Colon (tissue), 2 donors: ENCODE results near the gene C16orf87.

Experiments
- FAIRE-seq: peaks from 2 replicates; lab custom pipeline; 2012; peaks lifted over from hg19 to GRCh38; lab: Jason Lieb, UNC
- donor health status: control.
- donor health status: control.

Gene C16orf87

GRCh38 chr16:46843898-46844642 is 13.1 kb upstream of the C16orf87 start:
- FAIRE-seq: no peak

DNA sequence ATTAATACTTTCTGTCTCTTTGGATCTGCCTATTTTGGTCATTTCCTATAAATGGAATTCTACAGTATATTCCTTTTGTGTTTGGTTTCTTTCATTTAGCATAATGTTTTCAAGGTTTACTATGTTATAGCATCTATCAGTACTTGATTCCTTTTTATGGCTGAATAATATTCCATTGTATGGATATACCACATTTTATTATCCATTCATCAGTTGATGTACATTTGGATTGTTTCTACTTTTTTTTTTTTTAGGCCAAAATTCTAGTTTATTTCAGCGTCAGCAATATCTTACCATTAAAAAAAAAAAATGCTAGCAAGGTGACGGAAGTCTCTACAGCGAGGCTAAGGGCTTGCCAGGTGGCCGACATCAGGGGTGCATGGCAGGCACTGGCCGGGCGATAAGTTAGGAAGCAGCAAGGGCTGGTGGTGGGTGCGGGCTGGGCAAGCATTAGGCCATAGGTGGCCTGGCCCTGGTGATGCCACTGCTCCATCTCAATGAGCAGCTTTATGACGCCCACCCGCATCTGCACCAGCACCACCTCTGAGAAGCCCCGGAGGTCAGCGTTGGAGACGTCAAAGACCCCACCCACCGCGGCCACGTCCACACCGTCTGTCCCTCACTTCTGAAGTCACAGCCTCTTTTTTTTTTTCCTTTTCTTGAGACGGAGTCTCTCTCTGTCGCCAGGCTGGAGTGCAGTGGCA is 11.4 kb upstream of the C16orf87 start:
- FAIRE-seq: no peak

DNA sequence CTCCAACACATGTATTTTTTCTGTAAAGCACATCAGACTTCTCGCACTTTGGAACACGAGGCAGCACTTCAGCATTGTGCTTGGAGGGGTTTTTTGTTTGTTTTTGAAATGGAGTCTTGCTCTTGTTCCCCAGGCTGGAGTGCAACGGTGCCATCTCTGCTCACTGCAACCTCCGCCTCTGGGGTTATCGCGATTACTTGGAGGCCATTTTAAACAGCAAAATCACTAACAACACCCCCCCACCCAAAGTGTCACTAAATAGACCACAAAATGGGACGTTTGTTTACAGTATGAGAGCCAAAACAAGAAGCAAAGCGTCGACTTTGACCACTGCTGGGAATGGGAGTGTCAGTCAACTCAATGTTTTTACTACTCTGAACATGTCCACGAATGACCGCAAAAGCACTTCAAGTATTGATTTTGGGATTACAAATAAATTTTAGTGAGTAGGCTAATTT is 9.0 kb upstream of the C16orf87 start:
- no peak for FAIRE-seq

DNA sequence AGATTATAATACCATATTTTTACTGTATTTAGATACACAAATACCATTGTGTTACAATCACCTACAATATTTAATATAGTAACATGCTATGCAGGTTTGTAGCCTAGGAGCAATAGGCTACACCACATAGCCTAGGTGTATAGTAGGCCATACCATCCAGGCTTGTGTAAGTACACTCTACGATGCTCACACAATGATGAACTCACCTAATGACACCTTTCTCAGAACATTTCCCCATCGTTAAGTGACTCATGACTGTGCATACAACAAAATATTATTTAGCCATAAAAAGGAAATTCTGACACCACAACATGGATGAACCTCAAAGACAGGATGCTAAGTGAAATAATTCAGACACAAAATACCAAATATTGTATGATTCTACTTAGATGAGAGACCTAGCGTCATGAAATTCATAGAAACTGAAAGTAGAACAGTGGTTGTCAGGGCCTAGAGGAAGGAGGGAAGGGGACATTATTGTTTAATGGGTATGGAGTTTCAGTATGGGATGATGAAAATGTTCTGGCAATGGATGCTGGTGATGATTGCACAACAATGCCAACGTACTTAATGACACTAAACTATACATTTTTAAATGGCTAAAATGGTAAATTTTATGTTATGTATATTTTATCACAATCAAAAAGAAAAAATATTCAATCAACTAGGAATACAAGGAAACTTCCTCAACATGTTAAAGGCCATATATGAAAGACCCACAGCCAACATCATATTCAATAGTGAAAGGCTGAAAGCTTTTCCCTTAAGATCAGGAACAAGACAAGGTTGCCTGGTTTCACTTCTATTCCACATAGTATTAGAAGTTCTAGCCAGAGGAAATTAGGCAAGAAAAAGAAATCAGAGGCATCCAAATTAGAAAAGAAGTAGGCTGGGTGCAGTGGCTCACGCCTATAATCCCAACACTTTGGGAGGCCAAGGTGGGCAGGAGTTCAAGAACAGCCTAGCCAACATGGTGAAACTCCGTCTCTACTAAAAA is 5.9 kb upstream of the C16orf87 start:
- no peak for FAIRE-seq

DNA sequence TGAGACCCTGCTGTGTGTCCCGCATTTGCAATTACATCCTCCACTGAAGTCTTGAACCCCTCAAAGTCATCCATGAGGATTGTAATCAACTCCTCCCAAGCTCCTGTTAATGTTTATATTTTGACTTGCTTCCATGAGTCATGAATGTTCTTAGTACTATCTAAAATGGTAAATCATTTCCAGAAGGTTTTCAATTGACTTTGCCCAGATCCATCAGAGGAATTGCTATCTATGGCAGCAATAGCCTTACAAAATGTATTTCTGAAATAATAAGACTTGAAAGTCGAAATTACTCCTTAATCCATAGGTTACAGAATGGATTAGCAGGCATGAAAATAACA is 2.5 kb upstream of the C16orf87 start:
- no peak for FAIRE-seq

DNA sequence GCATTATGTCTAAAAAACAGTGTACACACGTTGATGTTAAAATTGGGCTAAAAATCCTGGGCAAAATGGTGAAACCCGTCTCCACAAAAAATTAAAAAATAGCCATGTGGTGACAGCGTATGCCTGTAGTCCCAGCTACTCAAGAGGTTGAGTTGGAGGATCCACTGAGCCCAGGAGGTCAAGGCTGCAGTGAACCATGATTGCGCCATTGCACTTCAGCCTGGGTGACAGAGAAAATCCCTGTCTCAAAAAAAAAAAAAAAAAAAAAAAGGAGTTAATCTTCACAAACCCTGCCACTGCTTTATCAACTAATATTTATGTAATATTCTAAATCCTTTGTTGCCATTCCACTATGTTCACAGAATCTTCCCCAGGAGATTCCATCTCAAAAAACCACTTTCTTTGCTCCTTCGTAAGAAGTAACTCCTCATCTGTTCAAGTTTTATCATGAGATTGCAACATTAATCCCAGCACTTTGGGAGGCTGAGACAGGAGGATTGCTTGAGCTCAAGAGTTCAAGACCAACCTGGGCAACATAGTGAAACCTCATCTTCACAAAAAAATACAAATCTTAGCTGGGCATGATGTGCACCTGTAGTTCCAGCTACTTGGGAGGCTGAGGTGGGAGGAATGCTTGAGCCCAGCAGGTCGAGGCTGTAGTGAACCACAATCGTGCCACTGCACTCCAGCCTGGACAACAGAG is 1.9 kb upstream of the C16orf87 start:
- no peak for FAIRE-seq

GRCh38 chr16:46830417-46830901 is 521 bp downstream of the C16orf87 start:
- no peak for FAIRE-seq

DNA sequence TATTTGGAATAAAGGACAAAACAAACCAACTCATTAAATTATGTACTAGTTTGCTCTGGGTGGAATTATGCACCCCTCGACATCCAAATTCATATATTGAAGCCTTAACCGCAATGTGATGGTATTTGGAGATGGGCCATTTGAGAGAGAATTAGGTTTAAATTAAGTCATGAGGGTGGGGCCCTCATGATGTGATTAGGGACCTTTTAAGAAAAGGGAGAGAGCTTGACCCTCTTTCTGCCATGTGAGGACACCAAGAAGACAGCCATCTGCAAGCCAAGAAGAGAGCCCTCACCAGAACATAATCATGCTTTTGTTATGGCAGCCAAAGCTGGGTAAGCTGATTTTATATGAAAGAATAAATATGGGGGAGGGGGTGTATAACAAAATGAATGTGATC is 2.0 kb downstream of the C16orf87 start:
- no peak for FAIRE-seq

DNA sequence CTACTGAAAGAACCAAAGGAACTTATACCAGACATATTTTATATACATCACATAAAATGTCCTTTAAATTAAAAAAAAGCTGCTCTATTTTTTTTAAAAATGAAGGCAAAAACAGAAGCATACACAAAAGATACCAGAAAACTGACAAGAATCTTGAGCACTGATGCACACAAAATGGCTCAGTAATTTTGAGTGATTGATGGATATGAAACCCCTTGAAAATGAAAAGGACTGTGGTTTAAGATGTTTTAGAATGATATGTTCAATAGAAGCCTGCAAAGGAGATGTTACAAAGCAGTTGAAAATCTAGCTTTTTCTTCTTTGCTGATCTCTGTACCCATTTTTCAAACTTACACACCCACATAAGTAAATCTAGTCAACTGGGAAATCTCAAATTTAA is 2.7 kb downstream of the C16orf87 start:
- FAIRE-seq: no peak

- FAIRE-seq: no peak
These were observed 4.3 kb downstream of the C16orf87 start for GRCh38 chr16:46826631-46827030.

DNA sequence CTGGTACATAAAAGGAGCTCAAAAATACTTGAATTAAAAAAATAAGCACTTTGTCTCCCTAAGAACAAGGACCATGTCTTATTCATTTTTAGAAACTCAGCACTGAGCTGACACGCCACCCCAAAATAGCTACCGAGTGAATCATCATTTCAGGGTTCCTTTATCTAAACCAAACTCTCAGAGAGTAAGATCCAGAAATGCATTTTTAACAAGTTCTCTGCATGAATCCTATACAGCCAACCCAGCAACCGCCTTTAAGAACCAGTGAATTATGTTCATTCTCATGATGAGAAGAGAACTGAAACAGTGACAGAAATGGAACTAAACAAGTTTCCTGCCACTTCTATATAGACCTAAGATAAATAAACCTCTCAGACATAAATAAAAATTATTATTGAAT is 8.7 kb downstream of the C16orf87 start:
- no peak for FAIRE-seq

DNA sequence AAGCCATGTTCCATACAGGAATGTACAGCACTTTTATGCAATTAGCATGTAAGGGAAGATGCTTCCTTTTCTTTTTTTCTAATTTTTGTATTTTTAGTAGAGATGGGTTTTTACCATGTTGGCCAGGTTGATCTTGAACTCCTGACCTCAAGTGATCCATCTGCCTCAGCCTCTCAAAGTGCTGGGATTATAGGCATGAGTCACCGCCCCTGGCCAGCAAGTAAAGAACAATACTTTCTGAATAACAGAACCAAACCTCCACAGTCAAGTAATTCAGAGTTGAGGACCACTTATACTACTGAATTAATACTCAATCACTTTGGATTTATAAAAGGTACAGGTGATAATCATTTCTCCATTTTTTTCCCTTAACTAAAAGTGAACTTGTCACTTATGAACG is 13.0 kb downstream of the C16orf87 start:
- no peak for FAIRE-seq

DNA sequence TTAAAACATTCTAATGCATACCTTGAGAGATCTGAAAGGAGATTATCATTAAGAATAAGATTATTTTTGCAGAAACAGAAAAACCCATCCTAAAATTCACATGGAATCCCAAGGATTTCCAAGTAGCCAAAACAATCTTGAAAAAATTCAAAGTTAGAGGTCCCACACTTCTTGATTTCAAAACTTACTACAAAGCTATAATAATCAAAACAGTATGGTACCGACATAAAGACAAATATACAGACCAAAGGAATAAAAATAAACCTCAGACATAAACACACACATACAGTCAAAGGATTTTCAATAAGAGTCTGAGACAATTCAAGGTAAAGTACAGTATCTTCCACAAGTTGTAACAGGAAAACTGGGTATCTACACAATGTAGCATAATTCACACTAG is 16.2 kb downstream of the C16orf87 start:
- peak; percentile 24 for FAIRE-seq

GRCh38 chr16:46813611-46814010 is 17.4 kb downstream of the C16orf87 start:
- no peak for FAIRE-seq

- no peak for FAIRE-seq
These were observed 18.0 kb downstream of the C16orf87 start for GRCh38 chr16:46812781-46813540.

GRCh38 chr16:46811682-46812081 is 19.3 kb downstream of the C16orf87 start:
- FAIRE-seq: no peak

DNA sequence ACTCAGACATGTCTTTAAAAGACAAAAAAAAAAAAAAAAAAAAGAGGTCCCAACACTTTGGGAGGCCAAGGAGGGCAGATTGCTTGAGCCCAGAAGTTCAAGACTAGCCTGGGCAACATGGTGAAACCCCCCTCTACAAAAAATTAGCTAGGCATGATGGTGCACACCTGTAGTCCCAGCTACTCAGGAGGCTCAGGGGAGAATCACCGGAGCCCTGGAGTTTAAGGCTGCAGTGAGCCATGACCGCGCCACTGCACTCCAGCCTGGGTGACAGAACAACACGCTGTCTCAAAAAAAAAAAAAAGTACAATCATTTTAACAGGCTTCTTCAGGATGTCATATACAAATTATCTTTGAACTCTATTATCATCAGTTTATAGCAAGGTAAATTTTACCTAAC is 22.0 kb downstream of the C16orf87 start:
- FAIRE-seq: no peak

GRCh38 chr16:46807336-46807735 is 23.6 kb downstream of the C16orf87 start:
- FAIRE-seq: no peak

DNA sequence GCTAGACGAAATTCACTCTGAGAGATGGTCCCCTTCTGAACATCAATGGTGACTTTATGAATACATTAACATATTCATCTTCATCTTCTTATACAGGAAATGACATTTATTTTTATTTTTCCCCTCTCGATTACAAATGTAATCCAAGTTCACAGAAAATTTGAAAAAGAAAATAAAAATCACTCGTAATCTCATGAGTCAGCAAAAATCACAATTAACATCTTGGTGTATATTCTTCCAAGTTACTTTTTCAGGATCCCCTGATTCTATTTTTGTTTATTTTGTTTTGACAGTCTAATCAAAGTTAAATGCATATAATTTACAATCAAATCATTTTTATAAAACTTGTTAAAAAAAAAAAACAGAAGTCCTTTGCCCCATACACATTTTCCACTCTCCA is 27.6 kb downstream of the C16orf87 start:
- FAIRE-seq: no peak

DNA sequence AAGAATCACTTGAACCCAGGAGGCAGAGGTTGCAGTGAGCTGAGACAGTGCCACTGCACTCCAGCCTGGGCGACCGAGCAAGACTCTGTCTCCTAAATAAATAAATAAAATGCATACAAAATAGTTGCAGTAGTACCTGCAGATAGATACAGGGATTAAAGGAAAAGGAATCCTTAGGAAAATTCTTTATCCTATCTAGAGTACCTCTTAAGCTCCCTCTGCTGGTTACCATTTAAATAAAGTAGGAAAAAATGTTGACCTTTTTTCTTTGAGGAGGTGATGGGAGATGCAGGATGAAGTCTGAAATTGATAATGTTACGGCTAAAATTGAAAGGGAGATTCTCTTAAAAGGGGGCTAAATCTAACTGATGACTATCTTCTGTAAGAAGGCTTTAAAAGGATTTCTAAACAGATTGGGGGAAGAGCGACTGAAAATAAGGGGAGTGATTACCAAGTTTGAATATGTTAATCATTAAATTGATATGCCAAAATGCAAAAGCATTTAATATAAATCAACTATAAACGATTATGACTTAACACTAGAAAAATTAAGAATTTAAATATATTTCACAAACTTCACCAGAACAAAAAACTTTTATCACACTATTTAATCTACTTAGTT is 29.4 kb downstream of the C16orf87 start:
- FAIRE-seq: no peak

- FAIRE-seq: no peak
These were observed 30.5 kb downstream of the C16orf87 start for GRCh38 chr16:46800494-46800893.
